ENCODE data around the gene ITGB8.
"Not testable (repeated sequence)": the region's sequence is repeated elsewhere in the genome, so short reads cannot be mapped to it uniquely, and the experiment has no call there.

Gene ITGB8

GRCh38 chr7:20296901-20297300, 33.8 kb upstream of the ITGB8 start:
- Histone ChIP-seq H3K36me3 (no peaks in the 10 kb centered on the region), H3K9ac (no peak overlapping the region), H3K4me1 (no peaks in the 10 kb centered on the region), H3K4me2 (no peak overlapping the region), H4K20me1 (no peaks in the 10 kb centered on the region), H3K27me3 (no peaks in the 10 kb centered on the region), H3K9me3 (no peaks in the 10 kb centered on the region), H3K4me3 (no peak overlapping the region), H3K27ac (no peak overlapping the region)
- TF ChIP-seq Cebpa-rat (IDR thresholded peaks at IDR 0.05), result no peak

DNA sequence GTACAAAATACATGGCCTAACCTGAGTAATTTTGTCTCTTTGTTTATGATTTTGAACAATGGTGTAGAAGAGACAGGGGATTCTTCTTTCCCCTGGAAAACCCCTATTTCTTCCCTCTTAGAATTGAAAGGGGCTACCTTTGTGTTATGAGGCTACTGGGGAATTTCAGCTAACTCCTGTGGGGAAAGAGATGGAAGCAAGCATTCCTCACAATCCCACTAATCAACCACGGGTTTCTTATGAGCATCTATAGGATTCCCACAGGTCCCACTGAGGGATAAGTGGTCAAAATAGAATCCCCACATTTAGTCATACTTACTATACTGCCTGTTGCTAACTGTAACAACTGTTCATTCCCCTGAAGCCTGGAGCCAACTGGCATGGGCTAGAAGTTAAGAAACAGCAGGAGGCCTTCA, 32.2 kb upstream of the ITGB8 start:
- no peak for TF ChIP-seq Cebpa-rat (IDR thresholded peaks at IDR 0.05)
- no peak overlapping the region for H3K27ac ChIP-seq
- H3K4me3 ChIP-seq, result no peak overlapping the region
- no peak overlapping the region for H3K4me2 ChIP-seq
- no peaks in the 10 kb centered on the region for H3K4me1 ChIP-seq
- H4K20me1 ChIP-seq, result no peaks in the 10 kb centered on the region
- no peak overlapping the region for H3K9ac ChIP-seq
- no peaks in the 10 kb centered on the region for H3K27me3 ChIP-seq
- H3K9me3 ChIP-seq, result no peaks in the 10 kb centered on the region
- H3K36me3 ChIP-seq, result no peaks in the 10 kb centered on the region

- H3K27ac ChIP-seq, result no peak overlapping the region
- TF ChIP-seq Cebpa-rat (IDR thresholded peaks at IDR 0.05), result no peak
- H3K4me1 ChIP-seq, result no peaks in the 10 kb centered on the region
- H3K4me3 ChIP-seq, result no peak overlapping the region
- H3K27me3 ChIP-seq, result no peaks in the 10 kb centered on the region
- H3K9ac ChIP-seq, result no peak overlapping the region
- H4K20me1 ChIP-seq, result no peaks in the 10 kb centered on the region
- no peaks in the 10 kb centered on the region for H3K9me3 ChIP-seq
- no peaks in the 10 kb centered on the region for H3K36me3 ChIP-seq
- H3K4me2 ChIP-seq, result no peak overlapping the region
These were observed 31.6 kb upstream of the ITGB8 start for GRCh38 chr7:20299145-20299544.

DNA sequence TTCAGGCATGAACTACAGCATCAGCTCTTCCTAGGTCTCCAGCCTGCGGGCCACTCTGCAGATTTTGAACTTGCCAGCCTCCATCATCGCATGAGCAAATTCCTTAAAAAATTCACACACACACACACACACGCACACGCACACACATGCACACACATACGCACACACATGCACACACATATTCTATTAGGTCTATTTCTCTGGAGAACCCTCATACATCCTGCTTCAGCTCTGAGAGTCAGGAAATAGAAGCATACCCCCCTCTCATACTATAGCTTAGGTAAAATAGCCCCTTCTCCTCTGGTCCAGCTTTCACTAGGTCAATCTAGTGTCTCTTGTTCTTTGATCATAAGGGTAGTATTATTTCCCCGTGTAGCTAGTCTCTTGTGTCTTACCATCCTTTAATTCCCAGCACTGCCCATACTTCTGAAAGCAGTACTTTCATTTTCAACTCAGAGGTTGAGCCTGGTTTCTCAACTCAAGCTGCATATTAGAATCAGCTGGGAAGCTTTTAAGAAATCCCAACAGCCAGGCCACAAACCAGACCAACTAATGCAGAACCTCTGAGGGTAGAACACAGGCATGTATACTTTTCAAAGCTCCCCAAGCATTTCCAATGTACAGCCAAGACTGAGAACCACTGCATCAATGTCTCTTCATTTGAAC, 30.9 kb upstream of the ITGB8 start:
- no peak overlapping the region for H3K27ac ChIP-seq
- no peaks in the 10 kb centered on the region for H3K27me3 ChIP-seq

DNA sequence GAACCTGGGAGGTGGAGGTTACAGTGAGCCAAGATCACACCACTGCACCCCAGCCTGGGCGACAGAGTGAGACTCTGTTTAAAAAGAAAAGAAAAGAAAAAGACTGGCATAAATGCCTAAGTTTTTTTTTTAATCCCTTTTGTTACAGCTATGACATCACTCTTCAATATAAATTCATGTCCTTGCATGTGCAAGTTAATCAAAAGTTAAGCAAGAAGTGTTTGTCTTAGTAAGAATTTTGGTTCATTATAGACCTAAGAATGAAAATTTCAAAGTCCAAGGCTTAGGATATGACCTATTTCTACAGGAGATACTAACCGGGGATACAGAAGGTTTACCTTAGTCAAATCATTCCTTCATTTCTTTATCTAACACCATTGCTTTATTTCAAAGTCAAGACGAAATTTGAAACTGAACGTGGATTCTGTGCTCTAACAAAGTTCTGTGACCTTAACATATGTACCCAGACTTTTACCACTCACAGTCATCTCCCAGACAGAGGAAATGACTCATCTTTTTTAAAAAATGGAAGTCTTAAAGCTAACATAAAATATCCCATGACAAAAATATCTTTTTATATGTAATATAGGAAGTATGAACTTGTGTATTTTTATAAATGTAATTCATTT, 29.3 kb upstream of the ITGB8 start:
- Histone ChIP-seq H3K9ac (no peak overlapping the region), H3K4me1 (no peaks in the 10 kb centered on the region)

More for the DNA sequence above, 30.9 kb upstream of the ITGB8 start:
- Histone ChIP-seq H3K9me3 (no peaks in the 10 kb centered on the region), H4K20me1 (no peaks in the 10 kb centered on the region), H3K4me2 (no peak overlapping the region), H3K9ac (no peak overlapping the region), H3K36me3 (no peaks in the 10 kb centered on the region), H3K4me1 (no peaks in the 10 kb centered on the region), H3K4me3 (no peak overlapping the region)
- TF ChIP-seq Cebpa-rat (IDR thresholded peaks at IDR 0.05), result no peak

DNA sequence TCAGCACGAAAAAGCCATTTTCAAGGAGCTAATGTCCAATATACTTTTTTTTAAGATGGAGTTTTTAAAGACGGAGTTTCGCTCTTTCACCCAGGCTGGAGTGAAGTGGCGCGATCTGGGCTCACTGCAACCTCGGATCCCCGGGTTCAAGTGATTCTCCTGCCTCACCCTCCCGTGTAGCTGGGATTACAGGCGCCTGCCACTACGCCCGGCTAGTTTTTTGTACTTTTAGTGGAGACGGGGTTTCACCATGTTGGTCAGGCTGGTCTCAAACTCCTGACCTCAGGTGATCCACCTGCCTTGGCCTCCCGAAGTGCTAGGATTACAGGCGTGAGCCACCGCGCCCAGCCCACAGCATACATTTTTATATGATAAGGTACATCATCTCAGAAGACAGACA, 28.4 kb upstream of the ITGB8 start:
- H4K20me1 ChIP-seq, H3K27me3 ChIP-seq, H3K4me2 ChIP-seq, H3K4me3 ChIP-seq, H3K27ac ChIP-seq, H3K36me3 ChIP-seq, H3K9me3 ChIP-seq, H3K4me1 ChIP-seq, H3K9ac ChIP-seq: not testable (repeated sequence)

More for the DNA sequence above, 29.3 kb upstream of the ITGB8 start:
- Histone ChIP-seq H3K4me2 (no peak overlapping the region), H4K20me1 (no peaks in the 10 kb centered on the region), H3K27me3 (no peaks in the 10 kb centered on the region), H3K4me3 (no peak overlapping the region), H3K27ac (no peak overlapping the region), H3K36me3 (no peaks in the 10 kb centered on the region), H3K9me3 (no peaks in the 10 kb centered on the region)
- no peak for TF ChIP-seq Cebpa-rat (IDR thresholded peaks at IDR 0.05)

- no peak overlapping the region for H3K27ac ChIP-seq
- H3K9me3 ChIP-seq, result no peaks in the 10 kb centered on the region
- no peaks in the 10 kb centered on the region for H4K20me1 ChIP-seq
- TF ChIP-seq Cebpa-rat (IDR thresholded peaks at IDR 0.05), result no peak
- no peak overlapping the region for H3K9ac ChIP-seq
- H3K4me2 ChIP-seq, result no peak overlapping the region
- no peak overlapping the region for H3K4me3 ChIP-seq
- H3K4me1 ChIP-seq, result no peaks in the 10 kb centered on the region
- no peaks in the 10 kb centered on the region for H3K27me3 ChIP-seq
- no peaks in the 10 kb centered on the region for H3K36me3 ChIP-seq
These were observed 27.8 kb upstream of the ITGB8 start for GRCh38 chr7:20302891-20303290.

- Histone ChIP-seq H3K9me3 (no peaks in the 10 kb centered on the region), H3K4me2 (no peak overlapping the region), H4K20me1 (no peaks in the 10 kb centered on the region), H3K4me1 (no peaks in the 10 kb centered on the region), H3K4me3 (no peak overlapping the region), H3K36me3 (no peaks in the 10 kb centered on the region), H3K9ac (no peak overlapping the region), H3K27ac (no peak overlapping the region), H3K27me3 (no peaks in the 10 kb centered on the region)
- TF ChIP-seq Cebpa-rat (IDR thresholded peaks at IDR 0.05), result no peak
These were observed 26.3 kb upstream of the ITGB8 start for GRCh38 chr7:20304366-20304765.

GRCh38 chr7:20305726-20306125, 25.0 kb upstream of the ITGB8 start:
- Histone ChIP-seq H3K4me1 (no peaks in the 10 kb centered on the region), H3K9ac (no peak overlapping the region)

DNA sequence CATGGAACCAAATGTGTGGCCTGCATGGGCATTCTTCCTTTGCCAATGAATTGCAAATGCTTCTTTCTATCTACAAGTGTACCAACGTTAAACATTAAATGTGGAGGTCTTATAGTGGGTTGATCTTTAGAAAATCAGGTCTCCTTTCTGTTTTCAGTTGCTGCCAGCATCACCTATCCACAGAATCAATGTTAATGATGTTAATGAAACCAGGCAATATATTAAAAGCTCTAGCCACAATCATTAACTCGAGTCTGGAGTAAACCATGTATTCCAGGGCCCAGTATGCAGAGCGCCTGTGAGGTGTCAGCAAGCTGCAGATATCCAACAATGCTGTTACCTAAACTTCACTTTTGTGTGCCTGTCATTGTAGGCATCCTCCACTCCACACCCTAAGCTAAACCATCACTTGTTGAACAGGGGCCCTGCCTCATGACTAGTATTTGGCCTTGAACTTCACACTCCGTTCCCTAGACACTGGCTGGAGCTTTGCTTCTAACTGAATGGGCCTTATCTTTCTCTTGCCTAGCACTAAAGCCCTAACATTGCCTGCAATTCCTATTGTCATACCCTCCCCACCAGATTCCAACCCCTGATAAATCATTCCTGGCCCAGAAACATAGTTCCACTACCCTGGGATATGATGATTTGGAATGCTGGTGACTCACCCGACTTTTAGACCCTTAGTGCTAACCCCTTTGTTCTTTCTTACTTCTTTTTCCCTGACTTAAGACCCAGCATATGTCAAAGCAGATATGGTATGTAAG, 24.3 kb upstream of the ITGB8 start:
- Histone ChIP-seq H3K4me2 (no peak overlapping the region), H3K4me1 (no peaks in the 10 kb centered on the region), H3K27me3 (no peaks in the 10 kb centered on the region), H3K9ac (no peak overlapping the region), H3K9me3 (no peaks in the 10 kb centered on the region), H4K20me1 (no peaks in the 10 kb centered on the region), H3K36me3 (no peaks in the 10 kb centered on the region), H3K27ac (no peak overlapping the region), H3K4me3 (no peak overlapping the region)
- no peak for TF ChIP-seq Cebpa-rat (IDR thresholded peaks at IDR 0.05)

More at GRCh38 chr7:20305726-20306125, 25.0 kb upstream of the ITGB8 start:
- no peaks in the 10 kb centered on the region for H3K27me3 ChIP-seq
- H3K4me3 ChIP-seq, result no peak overlapping the region
- no peak for TF ChIP-seq Cebpa-rat (IDR thresholded peaks at IDR 0.05)
- no peak overlapping the region for H3K27ac ChIP-seq
- no peaks in the 10 kb centered on the region for H3K9me3 ChIP-seq
- no peak overlapping the region for H3K4me2 ChIP-seq
- no peaks in the 10 kb centered on the region for H4K20me1 ChIP-seq
- no peaks in the 10 kb centered on the region for H3K36me3 ChIP-seq
